Measurements from ENCODE around the gene SEL1L3.

GRCh38 chr4:25811374-25811690 is 51.5 kb downstream of the SEL1L3 start:
- TF ChIP-seq POLR2A (IDR thresholded peaks at IDR 0.05; ENCODE audit: low read length) (no peak), GATA1 (IDR thresholded peaks at IDR 0.05; ENCODE audit: low read depth, low read length) (no peak)
